ENCODE measurements around the gene LYVE1.

LYVE1 gene

DNA sequence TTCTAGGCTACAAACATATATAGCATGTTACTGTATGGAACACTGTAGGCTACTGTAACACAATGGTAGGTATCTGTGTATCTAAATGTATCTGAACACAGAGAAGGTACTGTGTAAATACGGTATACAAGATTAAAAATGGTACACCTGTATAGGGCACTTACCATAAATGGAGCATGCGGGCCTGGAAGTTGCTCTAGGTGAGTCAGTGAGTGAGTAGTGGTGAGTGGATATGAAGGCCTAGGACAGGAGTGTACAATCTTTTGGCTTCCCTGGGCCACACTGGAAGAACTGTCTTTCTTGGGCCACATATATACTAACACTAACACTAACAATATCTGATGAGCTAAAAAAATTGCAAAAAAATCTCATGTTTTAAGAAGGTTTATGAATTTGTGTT is 48.8 kb downstream of the LYVE1 start:
- DNase-seq = no peak

DNA sequence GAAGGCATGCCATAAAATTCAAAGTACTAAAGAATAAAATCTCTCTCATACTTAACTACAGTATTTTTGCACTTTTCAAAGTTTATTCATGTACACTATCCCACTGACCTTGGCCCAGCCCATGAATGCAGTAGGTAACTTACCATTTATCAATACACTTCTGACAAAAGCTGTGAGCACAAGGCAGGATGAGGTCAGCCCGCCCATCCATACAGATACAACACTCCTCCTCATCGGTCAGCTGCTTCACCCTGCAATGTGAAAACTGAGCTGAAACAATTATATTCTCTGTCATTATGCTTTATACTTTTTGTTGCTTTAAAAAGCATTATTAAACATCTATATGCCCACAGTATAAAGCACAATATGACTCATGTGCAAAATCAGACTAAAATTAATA is 49.6 kb downstream of the LYVE1 start:
- no peak for DNase-seq

DNA sequence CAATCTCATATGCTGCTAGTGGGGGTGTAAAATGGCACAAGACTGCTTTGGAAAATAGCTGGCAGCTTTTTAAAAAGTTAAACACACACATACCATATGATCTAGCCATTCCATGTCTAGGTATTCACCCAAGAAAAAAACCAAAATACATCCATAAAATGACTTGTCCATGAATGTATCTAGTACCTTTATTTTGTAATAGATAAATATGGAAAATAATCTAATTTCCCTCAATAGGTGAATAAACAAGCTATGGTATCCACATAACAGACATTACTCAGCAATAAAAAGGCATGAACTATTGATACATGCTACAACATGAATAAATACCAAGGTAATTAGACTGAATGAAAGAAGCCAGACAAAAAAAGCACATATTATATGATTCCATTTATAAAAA is 50.3 kb downstream of the LYVE1 start:
- DNase-seq = no peak

DNA sequence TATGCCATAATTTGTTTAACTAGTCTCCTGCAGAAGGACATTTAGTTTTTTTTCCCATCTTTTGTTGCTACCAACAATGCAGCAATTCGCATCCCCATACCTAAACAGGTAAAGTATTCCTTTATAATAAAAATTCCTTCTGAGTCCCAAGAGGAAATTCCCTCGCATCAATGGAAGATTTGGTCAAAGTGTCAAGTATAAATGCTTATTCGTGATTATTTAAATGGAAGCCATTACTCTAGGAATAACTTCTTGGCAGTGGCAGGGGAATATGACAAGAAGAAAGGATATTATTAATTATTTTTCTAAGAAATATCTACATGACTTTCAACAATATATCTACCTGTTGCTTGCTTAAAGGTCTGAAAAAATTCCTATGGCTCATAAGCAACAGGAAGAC is 53.0 kb downstream of the LYVE1 start:
- DNase-seq = no peak

DNA sequence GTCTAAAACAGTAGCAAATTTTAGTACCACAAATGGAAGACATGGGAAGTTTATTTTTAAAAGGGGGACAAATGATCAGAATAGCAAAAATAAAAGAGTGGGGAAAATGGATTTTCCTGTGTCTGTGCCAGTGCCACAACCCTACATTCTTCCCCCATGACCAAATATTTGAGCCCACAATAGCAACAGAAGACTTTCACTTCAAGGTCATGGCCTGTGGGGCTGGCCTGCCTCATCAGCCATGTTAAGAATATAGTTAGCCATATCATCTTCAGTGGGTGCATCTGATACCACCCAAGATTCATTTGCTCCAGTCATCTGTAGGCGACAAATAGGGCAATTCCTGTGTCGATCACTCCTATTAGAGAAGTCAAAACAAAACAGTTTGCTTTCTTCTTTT is 53.8 kb downstream of the LYVE1 start:
- DNase-seq = no peak

DNA sequence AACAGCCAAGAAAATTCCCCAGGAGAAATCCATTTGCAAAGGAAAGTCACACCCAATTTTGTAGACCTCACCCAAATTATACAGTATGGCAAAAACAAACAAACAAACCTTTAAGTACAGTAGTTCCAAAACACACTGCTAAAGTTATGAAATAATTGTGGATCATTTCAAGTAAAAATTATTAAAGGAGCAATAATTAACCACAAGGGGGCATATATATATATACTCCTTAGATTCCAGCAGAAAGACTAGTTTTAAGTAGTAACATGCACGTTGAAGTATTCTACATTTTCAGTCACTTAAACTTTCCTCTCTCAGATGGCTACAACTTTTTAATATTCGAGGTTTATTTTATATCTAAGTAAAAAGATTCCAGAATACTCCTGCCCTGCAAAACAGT is 54.3 kb downstream of the LYVE1 start:
- DNase-seq = no peak

DNA sequence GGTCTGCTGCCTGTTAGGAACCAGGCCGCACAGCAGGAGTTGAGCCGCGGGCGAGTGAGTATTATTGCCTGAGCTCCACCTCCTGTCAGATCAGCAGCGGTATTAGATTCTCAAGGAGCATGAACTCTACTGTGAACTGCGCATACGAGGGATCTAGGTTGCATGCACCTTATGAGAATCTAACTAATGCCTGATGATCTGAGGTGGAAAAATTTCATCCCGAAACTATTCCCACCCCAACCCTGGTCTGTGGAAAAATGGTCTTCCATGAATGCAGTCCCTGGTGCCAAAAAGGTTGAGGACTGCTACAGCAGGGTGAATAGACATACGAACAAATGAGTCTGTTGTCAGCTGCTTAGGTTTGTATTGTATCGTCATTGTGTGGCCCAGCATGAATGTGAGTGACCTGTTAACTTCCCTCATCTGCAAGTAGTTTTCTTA is 57.3 kb downstream of the LYVE1 start:
- DNase-seq = no peak

Measured in stimulated activated CD4-positive, alpha-beta T cell treated with anti-CD3 and anti-CD28 coated beads, Interleukin-4, amount 100 ng/mL, for 24 hours (primary cell).